WTC11 (cell line): ENCODE results near the gene WSB1.

Experiments
- CTCF ChIP-seq: fragments of 200-600 bp; IDR thresholded peaks from 2 replicates; pipeline ENCODE4 v1.8.0; 2022; ENCODE audit warnings: antibody characterized with exemption
- E2F1 ChIP-seq: sonication (generic); formaldehyde crosslinking; IDR thresholded peaks from 2 replicates; pipeline ENCODE4 v1.8.0; 2022; ENCODE audit warnings: mild to moderate bottlenecking, missing genetic modification reagents
- SMAD4 ChIP-seq: sonication (generic); formaldehyde crosslinking; IDR thresholded peaks from 2 replicates; pipeline ENCODE4 v1.8.0; 2022; ENCODE audit warnings: mild to moderate bottlenecking, missing genetic modification reagents
- TEAD1 ChIP-seq: sonication (generic); formaldehyde crosslinking; IDR thresholded peaks from 2 replicates; pipeline ENCODE4 v1.8.0; 2022; ENCODE audit warnings: mild to moderate bottlenecking, missing genetic modification reagents

- TF ChIP-seq E2F1 (CRISPR knock-in tag), result no peak
- no peak for TF ChIP-seq CTCF
- no peak for TF ChIP-seq SMAD4 (CRISPR knock-in tag)
- TF ChIP-seq TEAD1, result no peak
Measured at GRCh38 chr17:27319541-27320221, 25.8 kb downstream of the WSB1 start.
